ENCODE data around the gene NCAM1.
A peak's percentile ranks its signal among the peaks of the same experiment; 100 is the strongest.
"Not testable (repeated sequence)": the region's sequence is repeated elsewhere in the genome, so short reads cannot be mapped to it uniquely, and the experiment has no call there.

The NCAM1 gene

GRCh38 chr11:112961146-112961668 lies at the start of gene NCAM1:
Gene NCAM1 (plus strand): TSS chr11:112961420.
- DNase-seq (ENCODE audit: low read depth) = peak; percentile 91

- no peak for DNase-seq (ENCODE audit: low read depth)
These were observed 38.6 kb upstream of the NCAM1 start for GRCh38 chr11:112922606-112923005.

GRCh38 chr11:112924836-112925235 lies 36.4 kb upstream of the NCAM1 start:
- not testable (repeated sequence) for DNase-seq (ENCODE audit: low read depth)

DNA sequence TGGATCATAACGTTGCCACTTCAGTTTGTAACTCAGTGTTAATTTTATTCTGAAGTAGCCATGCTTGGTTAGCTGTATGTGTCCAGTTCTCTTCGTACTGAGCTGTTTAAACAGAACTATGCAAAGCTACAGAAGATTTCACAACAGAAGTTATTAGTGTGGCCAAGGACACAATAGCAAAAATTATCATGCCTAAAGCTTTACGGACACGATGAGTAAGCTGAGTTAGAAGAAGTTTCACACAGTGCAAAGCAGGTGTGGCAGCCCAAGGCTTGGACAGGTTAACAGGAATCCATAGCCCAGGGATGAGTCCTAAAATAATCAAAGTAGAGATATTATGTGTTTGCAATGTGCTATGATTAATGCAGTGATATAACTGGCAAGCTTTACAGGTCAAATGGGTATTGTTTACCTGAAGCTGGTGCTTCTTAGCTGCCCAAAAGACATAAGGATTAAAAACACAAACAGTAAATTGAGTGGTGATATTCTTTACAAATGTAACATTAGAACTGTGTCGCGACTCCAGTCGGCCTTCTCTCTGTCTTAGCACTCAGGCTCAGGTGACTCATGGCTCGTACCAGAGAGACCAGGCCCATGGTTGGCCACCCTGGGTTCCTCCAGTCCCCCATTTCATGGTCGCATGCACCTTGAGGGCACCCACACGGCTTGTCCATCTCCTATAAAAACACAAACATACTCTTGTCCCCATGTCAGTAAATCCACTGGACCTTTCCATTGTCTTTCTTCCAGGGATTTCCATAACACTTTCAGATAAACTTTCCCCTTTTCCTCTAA lies 35.5 kb upstream of the NCAM1 start:
- no peak for DNase-seq (ENCODE audit: low read depth)

DNA sequence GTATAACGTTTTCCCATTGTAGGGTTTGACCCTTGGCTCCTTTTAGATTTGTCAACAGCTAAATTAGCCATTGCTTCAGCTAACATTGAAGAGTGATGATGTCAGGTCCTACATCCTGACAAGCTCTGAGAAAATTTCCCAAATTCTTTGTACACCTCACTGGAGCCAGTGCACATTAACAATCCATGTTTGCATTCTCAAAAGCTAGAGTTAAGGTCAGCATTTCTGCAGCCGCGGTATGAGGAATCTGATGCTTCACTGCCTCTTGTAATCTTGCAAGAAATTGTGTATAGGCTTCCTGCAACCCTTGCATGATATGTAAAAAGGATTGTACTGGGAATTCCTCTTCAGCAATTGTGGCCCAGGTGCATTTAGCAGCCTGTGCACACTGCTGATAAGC lies 33.1 kb upstream of the NCAM1 start:
- DNase-seq (ENCODE audit: low read depth) = no peak

DNA sequence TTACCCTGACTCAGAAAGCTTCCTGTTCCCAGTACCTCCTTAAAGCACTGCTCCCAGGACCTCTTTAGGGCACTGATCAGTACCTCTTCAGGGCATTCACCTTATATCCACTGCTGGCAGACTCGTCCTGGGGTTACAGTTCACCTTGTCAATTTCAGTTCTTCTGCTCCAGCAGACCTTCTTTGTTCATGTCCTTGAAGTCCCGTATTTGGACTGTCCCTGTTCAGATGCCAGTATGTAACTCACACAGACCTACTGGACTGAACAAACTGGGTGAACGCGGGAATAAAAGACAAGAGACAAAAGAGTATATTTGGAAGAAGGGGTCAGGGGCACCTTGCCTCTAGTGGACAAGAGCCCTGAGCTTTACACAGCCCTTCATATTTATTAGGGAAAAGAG lies 31.8 kb upstream of the NCAM1 start:
- DNase-seq (ENCODE audit: low read depth) = no peak

DNA sequence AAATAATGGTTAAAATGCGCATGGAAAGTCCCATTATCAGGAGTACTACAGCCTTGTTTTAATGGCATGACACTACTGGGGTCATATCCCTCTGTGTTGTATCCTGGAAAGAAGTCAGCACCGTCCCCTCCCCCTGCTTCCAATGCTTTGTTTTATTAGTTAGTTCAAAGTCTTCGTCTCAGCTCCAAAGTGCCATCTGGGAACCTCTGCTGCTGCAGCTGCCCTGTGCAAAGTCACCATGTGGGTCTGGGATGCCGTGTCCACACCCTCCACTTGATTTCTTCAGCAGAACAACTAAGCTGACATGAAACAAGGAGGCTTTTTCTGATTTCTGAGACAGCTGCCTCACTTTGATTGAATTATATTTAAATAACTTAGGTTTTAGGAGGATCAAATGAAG lies 29.5 kb upstream of the NCAM1 start:
- no peak for DNase-seq (ENCODE audit: low read depth)

DNA sequence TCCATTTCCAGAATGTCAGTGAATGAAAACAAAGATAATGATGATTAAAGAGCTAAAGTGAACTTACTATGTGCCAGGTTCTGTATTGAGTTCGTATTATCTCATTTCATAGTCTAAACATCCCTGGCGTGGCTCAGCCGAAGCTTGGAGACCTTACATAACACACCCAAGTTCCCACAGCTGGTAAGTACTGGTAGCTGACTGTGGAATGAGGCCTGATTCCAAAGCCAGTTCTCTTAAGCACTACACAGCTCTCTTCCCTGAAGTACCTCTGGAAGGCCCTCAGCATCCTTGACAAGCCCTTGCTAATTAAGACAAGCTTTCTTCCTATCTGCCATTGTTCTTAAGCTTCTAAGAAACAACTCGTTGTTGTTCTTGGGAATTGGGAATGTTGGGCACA lies 28.6 kb upstream of the NCAM1 start:
- DNase-seq (ENCODE audit: low read depth) = no peak

DNA sequence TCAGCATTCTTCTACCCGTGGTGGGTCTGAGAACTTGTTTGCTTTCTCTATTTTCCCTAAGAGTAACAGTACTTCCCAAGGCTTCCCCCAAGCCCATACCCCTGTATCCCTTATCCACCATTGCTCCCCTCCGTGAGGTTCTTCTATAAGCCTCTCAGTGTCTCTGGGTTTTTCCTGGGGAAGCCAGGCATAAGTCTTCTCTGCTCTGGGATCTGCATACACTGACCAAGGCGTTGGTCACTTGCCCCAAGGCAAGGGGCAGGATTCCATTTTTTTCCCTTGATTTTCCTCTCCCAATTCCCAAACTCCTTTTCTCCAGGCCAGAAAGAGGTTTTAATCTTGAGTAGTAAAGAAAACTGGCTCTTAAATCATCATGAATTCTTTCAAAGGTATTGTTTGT lies 27.2 kb upstream of the NCAM1 start:
- DNase-seq (ENCODE audit: low read depth) = no peak

GRCh38 chr11:112941104-112941503 lies 20.1 kb upstream of the NCAM1 start:
- DNase-seq (ENCODE audit: low read depth) = no peak

DNA sequence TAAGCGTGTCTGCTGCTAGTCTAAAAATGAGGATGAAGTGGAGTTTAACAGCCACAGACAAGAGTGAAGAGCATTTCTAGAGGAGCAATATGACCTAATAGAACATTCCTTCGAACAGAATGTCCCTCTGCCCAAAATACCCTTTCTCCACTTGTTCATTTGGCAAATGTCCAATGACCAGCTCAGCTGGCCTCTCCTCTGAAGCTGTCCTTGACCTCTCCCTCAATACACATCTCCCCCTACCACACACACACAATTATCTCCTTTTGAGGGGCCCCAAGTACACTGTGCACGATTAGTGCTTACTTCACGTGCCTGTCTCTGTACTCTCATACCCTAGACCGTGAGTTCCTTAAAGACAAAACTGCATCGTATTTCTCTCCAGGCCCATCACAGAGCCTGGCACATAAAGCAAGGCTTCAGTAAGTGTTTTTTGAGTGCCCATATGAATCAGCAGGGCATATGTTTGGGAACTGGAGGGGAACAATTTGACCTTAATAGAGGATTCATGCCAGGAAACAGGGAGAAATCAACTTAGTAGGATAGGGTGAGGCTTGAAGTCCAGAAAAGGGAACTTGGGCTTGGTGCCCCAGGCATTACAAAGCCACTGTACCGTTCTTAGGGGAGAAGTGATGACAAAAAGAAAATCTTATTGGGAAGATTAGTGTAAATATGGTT lies 18.1 kb upstream of the NCAM1 start:
- DNase-seq (ENCODE audit: low read depth) = no peak

GRCh38 chr11:112946866-112947265 lies 14.4 kb upstream of the NCAM1 start:
- no peak for DNase-seq (ENCODE audit: low read depth)

DNA sequence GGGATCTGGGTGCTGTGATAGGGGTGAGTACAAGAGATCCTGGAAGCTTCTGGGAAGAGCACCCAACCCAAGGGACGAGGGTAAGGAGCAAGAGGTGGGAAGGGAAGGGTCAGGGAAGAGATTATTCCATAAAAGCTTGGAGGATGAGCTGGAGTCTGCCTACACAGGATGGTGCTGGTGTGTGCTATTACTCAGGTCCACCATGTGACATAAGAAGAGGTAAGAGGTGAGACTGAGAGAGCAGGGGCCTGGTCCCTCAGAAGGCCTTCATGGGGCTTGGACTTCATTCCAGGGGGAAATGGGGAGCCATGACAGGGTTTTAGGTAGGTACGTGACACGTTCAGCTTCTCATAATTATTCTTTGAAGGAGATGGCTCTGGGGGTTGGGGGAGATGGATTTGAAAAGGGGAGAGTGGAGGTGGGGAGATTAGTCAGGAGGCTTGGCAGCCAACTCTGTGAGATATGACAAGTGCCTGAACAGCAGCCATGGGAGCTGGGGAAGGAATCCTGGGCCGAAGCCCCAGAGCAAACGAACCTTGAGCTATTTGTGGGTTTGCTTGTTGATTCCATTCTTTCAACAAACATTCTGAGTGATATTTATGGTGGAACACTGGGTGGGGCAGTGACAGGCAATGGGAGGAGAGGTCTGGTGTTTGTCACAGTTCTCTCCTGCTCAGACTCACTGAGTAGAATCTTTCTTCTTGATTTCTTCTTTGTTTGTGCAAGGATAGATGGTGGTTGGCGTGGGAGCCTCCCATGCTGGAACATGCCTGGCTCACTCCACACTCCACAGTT lies 11.2 kb upstream of the NCAM1 start:
- peak; percentile 94 for DNase-seq (ENCODE audit: low read depth)

DNA sequence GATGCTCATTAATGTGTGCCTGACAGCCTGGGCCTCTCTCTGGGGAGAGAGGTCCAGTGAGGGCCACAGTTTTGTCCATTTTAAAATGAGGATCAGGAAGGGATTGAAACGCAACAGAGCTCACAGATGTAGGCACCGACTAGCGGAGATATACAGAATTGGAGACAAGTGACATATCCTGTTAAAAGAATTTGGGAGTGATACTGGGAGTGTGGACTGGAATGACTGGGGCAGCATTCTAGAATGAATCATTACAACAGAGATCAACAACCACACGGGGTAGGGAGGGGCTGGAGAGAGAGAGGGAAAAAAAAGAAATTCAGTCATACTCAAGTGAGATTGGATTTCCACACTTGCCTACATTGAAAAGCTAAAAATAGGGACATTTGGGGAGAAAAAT lies 2.5 kb upstream of the NCAM1 start:
- DNase-seq (ENCODE audit: low read depth) = peak; percentile 82

DNA sequence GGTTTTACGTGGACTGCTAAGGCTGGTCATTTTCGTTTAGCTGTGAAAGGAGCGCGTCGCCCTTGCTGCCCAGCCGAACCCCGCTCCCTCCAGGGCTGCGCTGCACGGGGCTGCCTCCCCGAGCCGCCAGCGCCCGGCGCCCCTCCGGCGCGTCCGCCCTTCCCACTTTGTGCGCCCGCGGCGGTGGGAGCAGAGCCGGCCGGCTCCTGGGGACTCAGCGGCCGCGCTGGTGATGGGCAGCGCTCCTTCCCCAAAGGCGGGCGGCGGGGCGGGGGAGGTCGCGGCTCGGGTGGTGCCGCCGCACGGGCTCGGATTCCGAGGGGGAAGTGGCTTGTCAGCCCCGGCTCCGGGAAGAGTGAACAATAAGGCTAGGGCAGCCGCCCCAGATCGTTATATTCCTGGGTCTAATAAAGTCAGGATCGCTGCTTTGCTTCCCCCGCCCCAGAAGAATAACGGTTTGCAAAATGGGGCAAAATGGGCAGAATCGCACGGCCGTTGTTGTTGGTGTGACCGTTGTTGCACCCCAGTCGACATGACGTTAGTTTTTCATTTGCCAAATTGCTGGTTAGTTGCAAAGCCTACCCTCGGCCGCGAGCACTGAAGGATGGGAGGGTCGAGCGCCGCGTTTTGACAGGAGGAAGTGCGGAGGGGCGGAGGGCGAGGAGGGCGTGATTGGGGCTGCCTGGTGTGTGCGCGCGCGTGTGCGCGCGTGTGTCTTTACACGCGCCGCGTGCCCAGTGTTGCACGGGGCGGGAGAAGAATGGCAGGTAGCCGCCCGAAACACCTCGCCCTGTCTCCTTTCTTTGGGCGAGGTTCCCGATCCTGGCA lies 745 bp downstream of the NCAM1 start:
- DNase-seq (ENCODE audit: low read depth) = no peak

DNA sequence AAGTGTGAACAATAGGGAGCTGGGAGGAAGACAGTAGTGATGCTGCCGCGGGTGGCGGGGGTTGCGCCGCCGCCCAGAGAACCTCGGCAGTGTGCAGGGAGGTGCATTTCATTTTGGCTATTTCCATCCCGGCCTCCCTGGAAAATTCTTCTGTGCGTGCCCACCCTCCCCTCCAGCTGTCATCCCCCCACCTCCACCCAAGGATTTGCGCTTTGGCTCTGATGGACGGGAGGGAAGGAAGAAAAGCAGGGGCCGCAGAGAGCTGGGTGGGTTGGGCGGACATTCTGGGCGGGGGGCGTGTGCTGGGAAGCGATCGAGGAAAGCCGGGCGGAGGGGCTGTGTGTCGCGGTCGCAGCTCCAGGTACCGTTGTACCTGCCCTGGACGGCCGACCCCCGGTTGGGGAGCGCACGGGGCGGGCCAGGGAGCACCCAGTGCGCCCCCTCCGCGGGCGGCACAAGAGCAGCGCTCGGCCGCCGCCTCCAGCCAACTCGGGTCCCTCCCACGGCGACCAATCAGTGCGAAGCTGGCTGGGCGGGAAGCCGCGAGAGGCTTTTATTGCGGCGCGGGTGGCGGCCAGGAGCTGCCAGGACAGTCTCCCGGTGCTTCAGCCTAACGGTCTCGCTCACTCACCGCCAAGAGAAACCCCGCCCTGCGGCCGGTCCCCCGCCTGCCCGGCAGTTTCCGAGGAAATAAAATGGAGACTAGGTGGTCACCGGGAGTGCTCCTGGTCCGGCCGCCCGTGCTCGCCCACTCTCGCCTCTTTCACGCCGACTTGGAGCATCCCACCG lies 1.6 kb downstream of the NCAM1 start:
- DNase-seq (ENCODE audit: low read depth) = no peak

DNA sequence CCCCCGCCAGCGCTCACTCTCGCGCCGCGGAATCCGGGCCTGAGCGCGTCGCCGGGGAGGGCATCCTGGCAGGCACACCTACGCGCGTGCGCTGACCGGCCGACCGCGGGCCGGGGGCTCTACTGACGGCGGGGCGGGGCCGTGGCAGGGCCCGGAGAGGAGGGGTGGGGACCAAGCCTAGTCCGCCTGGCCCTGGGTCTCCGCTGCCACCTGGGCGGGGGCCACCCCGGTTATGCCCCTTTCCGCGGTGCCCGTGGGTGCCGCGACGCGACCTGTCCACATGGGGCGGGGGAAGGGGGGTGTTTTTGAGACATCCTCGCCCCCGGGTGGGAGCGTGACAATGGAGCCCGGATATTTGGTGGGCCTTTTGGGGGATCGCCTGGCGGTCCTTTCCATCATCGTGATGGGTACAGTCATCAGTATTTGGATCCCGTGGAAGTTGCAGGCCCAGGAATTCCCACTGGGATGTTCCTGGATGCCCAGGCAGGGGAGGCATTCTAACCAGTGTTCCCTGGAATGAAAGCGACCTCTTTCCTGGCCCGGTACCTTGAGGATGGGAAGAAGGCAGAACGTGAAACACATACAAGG lies 2.2 kb downstream of the NCAM1 start:
- no peak for DNase-seq (ENCODE audit: low read depth)

DNA sequence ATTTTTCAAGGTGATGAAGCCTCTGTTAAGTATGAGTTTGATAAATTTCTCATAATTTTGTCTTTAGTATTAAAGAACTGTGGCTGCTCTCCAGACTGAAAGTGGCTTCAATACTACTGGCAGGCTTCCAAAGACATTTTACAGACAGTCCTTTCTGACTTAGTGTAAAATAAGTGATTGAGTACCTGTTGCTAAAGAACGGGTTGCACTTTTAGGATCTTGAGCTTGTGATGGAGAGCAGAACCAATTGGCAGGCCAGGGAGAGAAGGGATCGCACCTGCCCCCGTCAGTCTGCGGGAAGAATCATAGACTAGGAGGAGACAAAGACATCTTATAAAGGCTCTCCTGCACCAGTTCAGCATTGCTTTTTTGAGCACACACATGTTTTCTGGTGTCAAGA lies 4.4 kb downstream of the NCAM1 start:
- DNase-seq (ENCODE audit: low read depth) = no peak

DNA sequence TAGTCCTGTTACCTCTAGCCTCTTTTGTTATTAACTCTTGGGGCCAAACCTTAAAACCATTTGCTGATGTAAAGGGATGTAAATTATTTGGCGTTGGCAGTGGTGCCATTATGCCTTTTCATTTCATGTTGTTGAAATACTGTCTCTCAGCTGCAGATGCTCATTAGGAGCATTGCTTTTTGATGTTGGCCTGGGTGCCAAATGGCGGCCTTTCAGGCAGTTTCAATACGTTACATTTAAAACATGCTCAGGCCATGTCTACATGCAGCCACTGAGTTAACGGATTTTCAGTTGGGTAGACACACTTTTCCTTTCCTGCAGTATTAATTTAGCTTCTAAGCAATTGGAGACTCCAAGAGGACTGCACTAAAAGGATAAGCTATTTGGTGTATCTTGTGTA lies 5.3 kb downstream of the NCAM1 start:
- no peak for DNase-seq (ENCODE audit: low read depth)

GRCh38 chr11:112967082-112967481 lies 5.9 kb downstream of the NCAM1 start:
- peak; percentile 23 for DNase-seq (ENCODE audit: low read depth)

Data from amniotic epithelial cell (primary cell).